ENCODE data around the gene MAGI3.
"Not testable (repeated sequence)": the region's sequence is repeated elsewhere in the genome, so short reads cannot be mapped to it uniquely, and the experiment has no call there.

MAGI3 gene

DNA sequence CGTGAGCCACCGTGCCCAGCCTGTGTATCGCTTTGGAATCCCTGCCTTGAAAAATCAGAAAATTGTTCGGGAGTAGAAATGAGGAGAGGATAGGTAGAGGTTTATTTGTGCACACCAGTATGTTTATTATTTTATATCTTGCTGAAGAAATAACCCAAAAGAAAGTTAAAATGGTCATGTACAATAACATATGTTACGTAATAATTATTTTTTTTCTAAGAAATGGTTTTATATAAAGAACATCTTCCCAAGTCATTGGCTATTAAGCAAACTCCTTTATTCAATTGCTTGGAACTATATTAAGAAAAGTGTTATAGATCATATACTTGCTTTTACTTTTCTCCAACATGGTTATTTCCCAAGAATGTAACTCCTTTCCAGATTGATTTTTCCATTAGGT is 197.2 kb downstream of the MAGI3 start:
- no peak for DNase-seq

DNA sequence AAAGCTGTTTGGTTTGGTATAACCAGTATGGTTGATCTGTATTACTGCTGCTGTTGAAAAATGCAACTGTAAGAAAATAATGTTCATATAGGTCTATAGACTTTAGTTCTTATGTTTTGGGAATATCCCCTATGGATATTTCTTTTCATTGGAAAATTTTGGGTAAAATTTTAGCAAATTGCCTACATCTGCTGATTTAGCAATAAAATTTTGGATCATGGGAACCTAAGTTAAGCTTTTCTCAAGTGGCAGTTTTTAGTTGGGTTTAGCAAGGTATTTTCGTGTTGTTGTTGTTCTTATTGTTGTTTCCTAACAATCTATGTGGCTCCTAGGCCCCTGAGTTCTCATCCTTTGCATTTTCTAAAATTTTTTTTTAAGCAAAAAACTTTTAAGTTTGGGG is 201.9 kb downstream of the MAGI3 start:
- no peak for DNase-seq

DNA sequence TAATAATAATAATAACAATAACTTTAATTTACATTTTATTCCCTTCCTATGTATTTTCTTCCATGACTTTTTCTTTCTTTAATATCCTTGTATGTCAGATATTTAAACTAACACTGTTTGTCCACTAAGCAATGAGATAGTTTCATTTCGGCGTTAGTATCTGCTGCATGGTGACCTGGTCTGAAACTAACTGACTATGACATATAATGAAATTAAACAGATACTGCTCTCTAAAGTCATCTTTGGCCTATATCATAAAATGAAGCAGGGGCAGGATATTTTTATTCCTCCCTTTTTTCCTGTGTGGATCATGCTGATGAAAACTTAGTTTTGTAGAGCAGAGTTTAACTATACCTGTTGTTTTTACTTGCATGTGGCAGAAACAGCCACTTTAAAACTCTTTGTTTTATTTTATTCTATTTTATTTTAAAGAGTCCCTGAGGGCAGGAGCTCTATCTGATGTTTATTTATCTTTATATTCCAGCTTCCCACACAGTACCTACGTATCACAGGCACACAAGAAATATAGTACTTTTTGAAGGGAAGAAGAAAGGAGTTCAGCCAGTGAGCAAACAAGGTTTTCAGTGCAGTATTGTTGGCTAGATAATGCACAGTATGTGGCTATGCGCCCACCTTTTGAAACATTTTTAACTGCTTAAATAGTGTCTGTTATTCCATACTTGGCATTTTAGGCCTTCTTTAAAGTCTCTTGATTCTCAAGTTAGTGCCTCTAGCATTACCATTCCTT is 203.4 kb downstream of the MAGI3 start:
- DNase-seq = no peak

DNA sequence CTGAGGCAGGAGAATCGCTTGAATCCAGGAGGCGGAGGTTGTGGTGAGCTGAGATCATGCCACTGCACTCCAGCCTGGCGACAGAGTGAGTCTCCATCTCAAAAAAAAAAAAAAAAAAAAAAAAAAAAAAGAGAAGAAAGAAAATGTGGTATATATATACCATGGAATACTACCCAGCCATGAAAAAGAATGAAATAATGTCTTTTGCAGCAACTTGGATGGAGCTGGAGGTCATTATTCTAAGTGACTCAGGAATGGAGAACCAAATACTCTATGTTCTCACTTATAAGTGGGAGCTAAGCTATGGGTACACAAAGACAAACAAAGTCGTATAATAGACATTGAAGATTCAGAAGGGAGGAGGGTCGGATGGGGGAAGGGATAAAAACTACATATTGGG is 214.2 kb downstream of the MAGI3 start:
- not testable (repeated sequence) for DNase-seq

DNA sequence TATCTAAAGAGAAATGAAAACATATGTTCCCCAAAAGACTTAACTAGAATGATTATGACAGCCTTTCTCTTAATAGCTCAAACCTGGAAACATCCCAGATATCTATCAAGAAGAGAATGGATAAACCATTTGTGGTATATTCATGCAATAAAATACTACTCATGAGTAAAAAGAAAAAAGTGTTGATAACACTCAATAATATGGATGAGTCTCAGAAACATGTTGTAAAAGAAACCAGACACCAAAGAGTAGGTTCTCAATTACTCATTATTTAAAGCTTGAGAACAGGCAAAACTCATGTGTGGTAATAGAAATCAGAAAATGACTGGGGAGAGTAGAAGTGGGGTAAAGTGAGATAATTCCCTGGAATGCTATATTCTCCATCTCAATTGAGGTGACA is 214.8 kb downstream of the MAGI3 start:
- no peak for DNase-seq

DNA sequence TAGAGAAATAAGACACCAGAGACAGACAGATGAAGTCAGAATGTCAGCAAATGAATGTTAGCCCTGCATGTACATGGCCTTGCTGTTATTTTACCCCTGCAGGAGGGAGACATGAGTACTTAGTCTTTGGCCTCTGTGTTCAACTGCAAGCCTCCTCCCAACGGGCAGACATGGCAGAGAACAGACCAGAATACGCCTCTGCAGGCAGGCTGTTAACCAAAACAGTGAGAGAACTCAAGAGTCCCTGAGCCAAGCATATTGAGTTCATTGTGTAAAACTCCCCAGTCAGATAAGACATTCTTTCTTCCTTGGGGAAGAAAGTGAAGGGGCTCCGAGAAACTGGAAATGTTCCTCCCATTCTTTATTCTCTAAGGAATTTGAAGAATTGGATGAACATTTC is 218.1 kb downstream of the MAGI3 start:
- DNase-seq = no peak

DNA sequence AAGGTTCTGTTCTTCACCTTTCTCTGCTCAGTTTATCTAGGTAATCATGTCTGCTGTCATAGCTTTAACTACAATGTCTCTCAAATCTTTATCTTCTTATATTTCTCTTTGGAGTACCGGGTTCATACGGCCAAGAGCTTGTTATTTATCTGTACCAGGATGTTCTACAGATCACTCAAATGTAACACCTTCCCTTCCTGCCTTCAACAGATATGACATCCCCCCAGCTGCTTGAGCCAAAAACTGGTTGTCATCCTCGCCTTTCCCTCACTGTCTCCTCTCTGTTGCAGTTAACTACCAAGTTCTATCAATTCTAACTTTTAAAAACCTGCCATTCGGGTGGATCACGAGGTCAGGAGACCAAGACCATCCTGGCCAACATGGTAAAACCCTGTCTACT is 220.1 kb downstream of the MAGI3 start:
- DNase-seq = no peak

DNA sequence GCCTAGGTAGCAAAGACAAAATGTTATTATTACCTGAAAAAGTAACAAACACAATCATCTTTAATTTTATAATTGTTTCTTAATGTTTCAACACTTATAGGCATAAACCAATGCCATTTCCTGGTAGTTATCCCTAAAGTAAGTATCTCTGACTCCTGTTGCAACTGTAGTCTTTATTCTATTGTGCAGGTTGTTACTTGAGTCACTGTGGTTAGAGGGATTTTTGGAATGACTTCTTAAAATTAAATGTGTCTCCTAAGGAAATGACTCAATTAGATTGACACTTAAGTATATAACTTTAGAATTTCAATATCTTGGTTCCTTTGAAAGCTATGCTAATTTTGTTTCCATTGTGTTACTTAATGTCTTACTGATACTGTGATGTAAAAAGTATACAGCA is 225.1 kb downstream of the MAGI3 start:
- DNase-seq = peak in 1 of 2 experiments; percentile 9

DNA sequence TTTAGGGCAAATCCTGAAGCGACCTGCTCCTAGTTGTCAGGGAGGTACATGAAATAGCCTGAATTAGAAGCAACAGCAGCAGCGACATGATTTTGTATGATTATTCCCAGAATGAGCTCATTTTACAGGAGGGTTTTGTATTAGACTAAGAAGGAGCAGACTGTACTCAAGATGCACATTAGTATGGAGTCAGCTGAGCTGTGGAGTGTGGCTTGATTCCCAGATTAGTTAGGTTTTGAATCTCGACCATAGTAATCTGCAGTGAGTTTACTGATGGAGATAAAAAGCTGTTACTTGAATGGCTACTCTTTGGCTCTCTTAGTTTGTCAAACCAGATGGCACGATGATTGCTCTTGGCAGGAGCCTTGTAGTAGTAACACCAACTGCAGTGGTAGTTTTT is 225.8 kb downstream of the MAGI3 start:
- DNase-seq = no peak

DNA sequence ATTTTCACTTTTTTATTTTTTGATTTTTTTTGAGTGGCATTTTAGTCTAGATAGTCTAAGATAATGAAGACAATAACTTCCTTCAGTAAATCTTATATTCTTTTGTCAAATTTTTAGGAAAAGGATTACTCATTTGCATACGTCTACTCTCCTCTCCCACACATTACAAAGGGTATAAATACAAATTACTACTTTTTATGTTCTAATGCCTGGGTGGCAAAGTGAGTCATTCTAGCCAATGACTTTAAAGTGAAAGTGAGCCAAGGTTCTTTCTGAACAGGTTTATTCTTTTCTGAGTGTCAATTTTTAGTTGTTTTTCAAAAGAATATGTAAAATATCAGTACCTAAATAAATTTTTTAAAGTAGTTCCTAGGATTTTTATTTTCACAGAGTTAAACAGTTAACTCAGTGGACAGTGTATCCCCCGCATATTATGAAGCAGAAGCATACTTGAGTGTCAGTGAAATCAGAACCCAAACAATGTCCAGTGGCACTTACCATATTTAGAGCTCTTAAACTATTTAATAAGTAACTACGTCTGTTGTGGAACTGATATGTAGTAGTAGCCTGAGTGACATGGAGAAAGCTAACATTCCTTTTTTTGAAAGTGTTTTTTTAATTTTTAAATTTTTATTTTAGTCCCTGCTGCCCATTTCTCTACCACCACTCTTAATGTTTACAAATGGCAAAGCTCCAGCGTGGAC is 227.3 kb downstream of the MAGI3 start:
- DNase-seq = no peak

DNA sequence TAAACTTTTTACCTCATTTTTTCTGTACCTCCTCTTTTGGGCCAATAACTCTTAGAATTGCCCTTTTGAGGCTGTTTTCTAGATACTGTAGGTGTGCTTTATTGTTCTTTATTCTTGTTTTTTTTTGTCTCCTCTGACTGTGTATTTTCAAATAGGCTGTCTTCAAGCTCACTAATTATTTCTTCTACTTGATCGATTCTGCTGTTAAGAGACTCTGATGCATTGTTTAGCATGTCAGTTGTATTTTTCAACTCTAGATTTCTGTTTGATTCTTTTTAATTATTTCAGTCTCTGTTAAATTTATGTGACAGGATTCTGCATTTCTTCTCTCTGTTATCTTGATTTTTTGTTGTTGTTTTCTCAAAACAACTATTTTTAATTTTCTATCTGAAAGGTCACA is 238.7 kb downstream of the MAGI3 start:
- no peak for DNase-seq

DNA sequence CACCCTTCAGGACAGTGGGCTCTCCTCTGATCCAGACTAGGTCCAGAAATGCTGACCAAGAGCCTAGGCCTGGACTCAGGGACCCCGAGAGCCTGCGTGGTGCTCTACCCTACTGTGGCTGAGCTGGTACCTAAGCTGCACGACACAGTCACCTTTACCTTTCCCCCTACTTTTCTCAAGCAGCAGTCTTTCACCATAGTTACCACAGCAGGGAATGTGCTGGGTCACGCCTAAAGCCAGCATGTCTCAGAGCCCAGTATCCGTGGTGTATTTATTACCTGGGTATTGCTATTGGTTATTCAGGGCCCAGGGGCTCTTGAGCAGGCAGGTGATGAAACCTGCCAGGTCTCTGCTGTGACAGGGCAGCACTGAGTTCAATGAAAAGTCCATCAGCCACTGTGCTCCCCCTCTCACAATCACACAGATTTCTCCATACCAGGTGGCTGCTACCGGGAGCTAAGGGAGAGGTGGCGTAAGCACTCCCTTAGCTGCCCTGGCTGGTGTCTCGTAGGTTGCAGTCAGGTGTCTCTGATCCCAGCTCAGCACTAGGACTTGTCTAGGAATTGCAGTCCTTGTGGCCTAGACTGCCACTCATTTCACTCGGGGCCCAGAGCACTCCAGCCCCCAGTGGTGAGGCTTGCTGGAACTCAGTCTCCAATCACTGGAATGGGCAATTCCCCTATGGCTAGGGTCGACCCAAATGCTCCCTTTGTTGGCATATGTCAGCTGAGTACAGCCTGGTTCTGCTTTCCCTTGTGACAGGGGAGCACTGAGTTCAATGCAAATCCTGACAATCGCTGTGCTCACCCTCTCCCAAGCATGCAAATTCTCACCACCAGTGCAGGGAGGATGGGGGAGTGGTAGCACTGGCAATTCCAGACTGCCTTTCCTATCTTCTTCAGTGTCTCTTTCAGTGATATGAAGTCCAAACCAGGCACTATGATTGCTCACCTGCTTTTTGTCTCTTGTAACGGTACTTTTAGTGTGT is 240.3 kb downstream of the MAGI3 start:
- no peak for DNase-seq

DNA sequence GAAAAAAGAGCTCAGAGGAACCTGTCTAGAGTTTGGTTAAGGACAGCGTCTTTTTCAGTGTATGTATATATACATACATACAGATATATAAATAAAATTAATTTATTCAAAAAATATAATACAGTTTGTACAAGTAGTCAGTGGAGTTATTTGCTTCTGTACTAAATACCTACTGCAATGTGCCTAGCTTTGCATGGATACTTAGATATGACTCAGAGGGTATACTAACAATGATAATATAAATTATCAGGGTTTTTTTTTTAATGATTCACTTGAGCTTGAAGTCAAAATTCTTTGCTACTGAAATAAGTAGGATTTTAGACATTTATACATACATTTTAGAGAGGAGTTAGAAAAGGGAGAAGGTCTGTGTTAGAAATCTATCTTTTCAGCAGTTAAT is 251.1 kb downstream of the MAGI3 start:
- no peak for DNase-seq

DNA sequence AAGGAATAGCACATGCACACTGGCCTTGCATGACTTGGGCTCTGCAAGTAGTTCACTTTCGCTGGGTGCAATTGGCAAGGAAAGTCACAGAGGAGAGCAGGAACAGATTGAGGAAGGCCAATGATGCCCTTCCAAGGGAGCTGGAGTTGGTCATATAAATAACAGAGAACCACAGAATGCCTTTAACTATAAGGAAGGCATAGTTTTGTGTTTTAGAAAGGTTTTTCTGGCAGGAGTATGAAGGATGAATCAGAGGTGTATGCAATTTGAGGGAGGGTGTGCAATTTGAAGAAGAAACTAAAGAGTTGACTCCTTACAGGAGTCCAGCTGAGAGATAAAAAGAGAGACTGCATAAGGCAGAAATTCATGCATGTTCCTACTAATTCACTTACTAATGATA is 256.8 kb downstream of the MAGI3 start:
- no peak for DNase-seq

DNA sequence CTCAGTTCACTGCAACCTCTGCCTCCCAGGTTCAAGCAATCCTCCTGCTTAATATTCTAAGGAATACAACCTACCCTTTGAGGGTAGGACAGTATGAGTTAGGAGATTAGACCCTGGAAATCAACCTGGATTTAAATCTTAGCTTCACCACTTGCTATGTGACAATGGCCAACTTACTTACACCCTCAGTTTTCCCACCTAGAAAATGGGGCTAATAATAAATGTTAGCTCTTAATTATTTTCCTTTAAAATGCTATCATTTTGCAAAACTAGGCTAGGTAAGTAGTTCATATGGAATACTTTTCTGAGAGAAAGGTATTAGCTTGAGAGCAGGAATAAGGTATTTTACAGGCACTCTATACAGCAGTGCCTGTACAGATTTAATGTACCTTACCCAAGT is 258.2 kb downstream of the MAGI3 start:
- DNase-seq = no peak

DNA sequence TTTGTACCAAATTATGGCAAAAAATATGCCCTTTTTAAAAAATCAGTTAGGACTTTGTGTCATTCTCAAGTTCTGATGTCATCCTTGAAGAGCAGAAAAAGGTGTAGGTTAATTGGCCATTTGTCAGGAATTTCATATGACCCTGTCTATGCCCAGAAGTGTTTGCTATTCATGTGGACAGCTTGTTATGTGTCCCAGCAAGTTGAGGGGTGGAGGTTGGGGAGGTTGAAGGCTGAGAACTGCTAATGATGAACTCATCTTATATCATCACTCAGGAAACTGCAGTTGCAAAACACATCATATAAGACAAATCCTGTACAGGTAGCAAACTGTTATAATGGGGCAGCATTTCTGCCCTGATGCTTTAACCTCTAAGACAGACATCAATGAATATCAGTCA is 262.5 kb downstream of the MAGI3 start:
- DNase-seq = no peak

DNA sequence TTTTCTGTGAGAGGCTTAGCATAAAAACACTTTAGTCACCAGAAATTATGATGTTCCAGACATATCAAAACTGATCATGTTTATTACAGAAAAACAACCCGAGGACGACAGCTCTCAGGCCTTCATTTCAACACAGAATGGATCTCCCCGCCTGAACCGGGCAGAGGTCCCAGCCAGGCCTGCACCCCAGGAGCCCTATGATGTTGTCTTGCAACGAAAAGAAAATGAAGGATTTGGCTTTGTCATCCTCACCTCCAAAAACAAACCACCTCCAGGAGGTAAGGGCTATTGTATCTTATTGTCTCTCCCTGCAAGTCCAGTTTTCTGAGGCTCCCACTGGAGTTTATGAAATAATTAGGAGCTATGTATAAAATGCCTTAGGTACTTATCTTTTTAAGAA is 263.4 kb downstream of the MAGI3 start:
- DNase-seq = no peak

DNA sequence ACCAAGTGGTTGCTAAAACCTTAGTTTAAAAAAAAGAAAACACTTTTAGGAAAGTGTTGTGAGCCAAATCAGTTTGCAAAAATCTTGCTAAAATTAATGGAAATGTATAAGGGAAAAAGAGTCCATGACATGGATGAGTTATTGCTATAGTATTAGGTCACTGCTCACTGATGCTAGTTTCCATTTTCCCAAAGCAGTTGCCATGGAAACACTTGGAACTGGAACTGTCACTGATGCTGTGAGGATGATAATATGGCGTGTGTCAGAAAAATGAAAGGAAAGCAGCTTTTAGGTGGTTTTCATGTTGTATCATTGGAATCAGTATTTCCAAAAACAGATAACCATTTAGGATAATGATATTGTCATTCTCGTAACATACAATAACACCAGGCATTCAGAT is 264.6 kb downstream of the MAGI3 start:
- DNase-seq = no peak

DNA sequence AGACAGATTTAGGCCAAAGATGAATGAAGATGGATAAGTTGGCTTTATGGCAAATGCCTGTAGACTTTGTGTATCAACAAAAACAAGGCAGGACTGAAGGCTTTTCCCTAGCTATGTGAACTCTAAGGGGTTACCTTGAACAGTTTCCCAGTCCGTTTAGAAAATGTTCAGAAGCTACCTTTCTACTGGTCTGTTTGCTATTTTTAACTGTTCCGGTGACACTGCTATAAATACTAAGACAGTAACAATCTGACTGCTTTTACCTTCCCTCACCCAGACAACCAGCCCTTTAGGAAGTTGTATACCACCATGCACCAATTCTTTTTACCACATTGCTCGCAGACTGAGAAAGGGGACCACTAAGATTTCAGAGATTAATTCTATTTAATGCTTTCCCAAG is 266.8 kb downstream of the MAGI3 start:
- DNase-seq = no peak

DNA sequence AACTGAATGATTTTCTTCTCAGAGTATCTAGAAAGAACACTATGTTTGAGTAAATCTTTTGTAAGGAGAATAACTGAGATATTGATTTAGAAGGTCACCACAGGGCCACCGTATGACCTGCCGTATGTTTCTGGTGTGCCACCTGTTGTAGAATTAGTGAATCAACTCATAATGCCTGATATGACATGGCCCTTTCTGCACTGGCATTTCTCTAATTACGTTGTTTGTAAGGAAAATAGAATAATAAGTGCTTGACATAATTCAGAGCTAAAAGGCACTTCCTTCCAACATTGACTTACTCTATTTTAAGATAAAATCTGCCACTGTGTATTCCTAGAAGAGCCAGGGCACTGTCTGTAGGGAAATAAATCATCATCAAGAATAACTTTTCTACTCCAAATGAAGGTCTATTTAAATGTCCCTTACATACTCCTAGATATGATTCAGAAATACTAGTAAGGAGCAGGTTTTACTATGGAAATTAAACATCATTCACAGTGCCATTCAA is 267.3 kb downstream of the MAGI3 start:
- no peak for DNase-seq

DNA sequence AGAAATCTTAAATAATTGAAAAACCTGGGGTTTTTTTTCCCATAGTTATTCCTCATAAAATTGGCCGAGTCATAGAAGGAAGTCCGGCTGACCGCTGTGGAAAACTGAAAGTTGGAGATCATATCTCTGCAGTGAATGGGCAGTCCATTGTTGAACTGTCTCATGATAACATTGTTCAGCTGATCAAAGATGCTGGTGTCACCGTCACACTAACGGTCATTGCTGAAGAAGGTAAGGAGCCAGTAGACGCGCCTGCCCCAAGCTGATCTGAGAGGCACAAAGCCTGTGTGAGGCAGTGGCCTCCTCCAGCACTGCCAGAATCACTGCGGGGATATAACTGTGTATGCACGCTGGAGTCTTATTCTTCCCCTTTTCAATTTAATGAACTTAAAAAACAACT is 268.7 kb downstream of the MAGI3 start:
- DNase-seq = no peak

DNA sequence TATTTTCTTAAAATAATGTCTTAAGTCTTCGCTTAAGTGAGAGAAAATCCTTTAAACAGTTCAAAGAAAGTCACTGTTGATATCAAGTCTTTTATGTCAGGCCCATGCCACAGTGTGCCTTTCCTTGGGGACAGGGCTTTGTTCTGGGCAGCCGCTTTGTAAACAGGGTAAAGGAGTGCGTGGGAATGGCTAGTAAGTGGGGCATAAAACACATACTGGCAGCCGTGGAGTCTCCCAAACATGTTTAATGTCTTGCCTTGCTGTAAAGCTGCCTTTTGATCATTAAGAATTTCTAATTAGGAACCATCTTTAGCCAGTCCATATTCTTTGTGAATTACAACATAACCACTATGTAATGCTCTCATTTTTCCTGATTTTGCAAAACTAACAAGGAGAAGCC is 269.2 kb downstream of the MAGI3 start:
- DNase-seq = no peak

DNA sequence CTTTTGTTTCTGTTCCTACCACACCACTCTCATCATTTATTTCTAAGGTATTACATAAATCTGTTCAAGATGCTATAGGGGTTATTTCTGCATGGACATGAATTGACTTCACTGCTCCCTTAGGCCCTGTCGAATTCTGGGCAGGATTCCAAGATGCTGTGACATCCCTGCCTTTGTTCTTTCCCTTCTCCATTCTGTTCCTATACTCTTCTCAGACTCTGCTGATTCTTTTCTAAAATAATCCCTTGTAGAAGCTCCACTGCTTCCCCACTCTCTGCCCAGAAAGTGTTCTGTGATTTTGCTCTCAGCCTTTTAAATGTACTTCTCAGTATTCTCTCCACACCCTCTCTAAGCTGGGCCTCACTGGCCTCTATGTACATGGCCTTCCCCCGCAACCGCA is 269.8 kb downstream of the MAGI3 start:
- DNase-seq = no peak

Measured in SW 1271 (cell line).